ENCODE data around the gene TOR1AIP2. TPM values are rescaled to one million over a fixed set of nuclear protein-coding genes. Genes with fewer than 3 reads are reported as not detected.

TOR1AIP2 gene
- total and polyA plus RNA-seq, 10 of the 15 experiments (the other 5 are each of a cell fraction or from before 2014, with no cell fraction given), result 5.3 to 38.9 (median 15.4) TPM

- ChIA-PET RAD21 (ENCODE audit: unreplicated experiment) (interaction anchor here (1.0 kb wide), 1 partner anchor 16 kb away, joined by 3 read pairs; no protein-coding TSS in a partner anchor), SMC1A (ENCODE audit: uncharacterized antibody, unreplicated experiment) (interaction anchor here (0.9 to 2.2 kb wide), 10 partner anchors 10 to 270 kb away, joined by 3 to 6 read pairs (median 5); partner anchors contain the start of gene CEP350), CTCF (interaction anchor here (1.0 to 2.0 kb wide), 3 partner anchors 16 to 297 kb away, joined by 3 to 7 read pairs (median 3); no protein-coding TSS in a partner anchor), POLR2A (interaction anchor here (1.5 to 2.3 kb wide), 5 partner anchors 10 to 272 kb away, joined by 4 to 15 read pairs (median 5); partner anchors contain the start of genes CEP350 and QSOX1)
- BruUV-seq (replicated peaks), result no TSS peak
- intact Hi-C loops (cut with micrococcal nuclease; ENCODE audit: unreplicated experiment), result loop anchor here (2.0 to 5.0 kb wide), 2 partner anchors 119 to 274 kb away; no protein-coding TSS in a partner anchor
- Histone ChIP-seq H2AFZ (ENCODE audit: control insufficient read depth, low read depth, low read length) (peak overlapping the region; percentile 73), H3K4me1 (ENCODE audit: control insufficient read depth, insufficient read depth, low read length) (peaks cover 8% of the 10 kb centered on the region; the same call in 1 of the 2 replicates), H3K4me2 (ENCODE audit: control insufficient read depth, insufficient read depth) (peak overlapping the region; percentile 61), H3K27ac (ENCODE audit: control insufficient read depth, insufficient read depth) (peak overlapping the region; percentile 96), H3K79me2 (ENCODE audit: control insufficient read depth, insufficient read depth, low read length) (peaks cover 40% of the 10 kb centered on the region), H3K27me3 (replicated peaks in 1 of 2; ENCODE audit: control insufficient read depth in 2 of 2, insufficient read depth in 2 of 2, low read length in 1 of 2) (no peaks in the 10 kb centered on the region), H3K4me3 (peak overlapping the region; percentile 93), H3K9me3 (replicated peaks; ENCODE audit: control insufficient read depth, insufficient read depth, low read length) (no peaks in the 10 kb centered on the region), H3K9ac (ENCODE audit: control insufficient read depth, insufficient read depth, low read length) (peak overlapping the region; percentile 90), H3K36me3 (ENCODE audit: control insufficient read depth in 2 of 2, insufficient read depth in 2 of 2, low read length in 1 of 2) (no peaks in the 10 kb centered on the region; a peak in 1 of 4 replicates), H4K20me1 (ENCODE audit: control insufficient read depth, insufficient read depth) (no peaks in the 10 kb centered on the region)
- DNase-seq (ENCODE audit: low read depth, low spot score) (peak; percentile 56), FAIRE-seq (peak; percentile 85), ATAC-seq (peak; percentile 51)
- in situ Hi-C loops (cut with MboI), result loop anchor here (5.0 kb wide), 1 partner anchor 69 kb away; the partner anchor contains the start of gene CEP350
- 3% methylated on average over 4 of the region's 4 CpGs for WGBS (ENCODE audit: insufficient coverage, insufficient replicate concordance, low lambda C conversion rate, missing lambda C conversion rate)
- TF ChIP-seq ZBED1 (IDR thresholded peaks at IDR 0.05; ENCODE audit: borderline replicate concordance), result no peak
- no peak for TF ChIP-seq MYB (IDR thresholded peaks at IDR 0.05; ENCODE audit: borderline replicate concordance, low read depth, low read length)
- TF ChIP-seq STAT1 (conservative IDR thresholded peaks at IDR 0.05), result no peak
- no peak for TF ChIP-seq SUPT20H (IDR thresholded peaks at IDR 0.05; ENCODE audit: borderline replicate concordance, control insufficient read depth, low read depth, low read length)
- no peak for TF ChIP-seq BCLAF1 (IDR thresholded peaks at IDR 0.05)
- TF ChIP-seq LARP7 (IDR thresholded peaks at IDR 0.05), result no peak
- no peak for TF ChIP-seq SMAD1 (IDR thresholded peaks at IDR 0.05; ENCODE audit: low read depth, partially characterized antibody)
- no peak for TF ChIP-seq IRF5 (IDR thresholded peaks at IDR 0.05; ENCODE audit: borderline replicate concordance)
- no peak for TF ChIP-seq NFYA (IDR thresholded peaks at IDR 0.05; ENCODE audit: borderline replicate concordance, low read depth, low read length)
- no peak for TF ChIP-seq MTA3 (IDR thresholded peaks at IDR 0.05; ENCODE audit: borderline replicate concordance, low read length)
- no peak for TF ChIP-seq EZH2 (IDR thresholded peaks at IDR 0.05; ENCODE audit: borderline replicate concordance, control insufficient read depth, low read depth, low read length)
- no peak for TF ChIP-seq ZNF687 (IDR thresholded peaks at IDR 0.05)
- TF ChIP-seq EED (IDR thresholded peaks at IDR 0.05; ENCODE audit: low read depth), result no peak
- no peak for TF ChIP-seq YY1 (IDR thresholded peaks at IDR 0.05; ENCODE audit: low read depth, low read length)
- no peak for TF ChIP-seq ETV6 (conservative IDR thresholded peaks at IDR 0.05 in 1 of 2, IDR thresholded peaks at IDR 0.05 in 1 of 2; ENCODE audit: borderline replicate concordance in 1 of 2, low read depth in 1 of 2)
These were observed 6.1 kb upstream of the TOR1AIP2 start for GRCh38 chr1:179883745-179884138.
